Urothelium cell line (cell line): Measurements from ENCODE around the gene GDI2.
"Not testable (repeated sequence)": the region's sequence is repeated elsewhere in the genome, so short reads cannot be mapped to it uniquely, and the experiment has no call there.

Experiments
- DNase-seq: peaks from one replicate; pipeline ENCODE4 v3.0.0; 2011; ENCODE audit warnings: low spot score, mixed read lengths
- FAIRE-seq: peaks from 2 replicates; lab custom pipeline; 2011; peaks lifted over from hg19 to GRCh38; lab: Jason Lieb, UNC

GDI2 gene

GRCh38 chr10:5829267-5829666, 16.0 kb upstream of the GDI2 start:
- FAIRE-seq, result no peak

GRCh38 chr10:5828725-5829124, 15.5 kb upstream of the GDI2 start:
- DNase-seq, result no peak
- FAIRE-seq, result no peak

More at GRCh38 chr10:5829267-5829666, 16.0 kb upstream of the GDI2 start:
- no peak for DNase-seq

DNA sequence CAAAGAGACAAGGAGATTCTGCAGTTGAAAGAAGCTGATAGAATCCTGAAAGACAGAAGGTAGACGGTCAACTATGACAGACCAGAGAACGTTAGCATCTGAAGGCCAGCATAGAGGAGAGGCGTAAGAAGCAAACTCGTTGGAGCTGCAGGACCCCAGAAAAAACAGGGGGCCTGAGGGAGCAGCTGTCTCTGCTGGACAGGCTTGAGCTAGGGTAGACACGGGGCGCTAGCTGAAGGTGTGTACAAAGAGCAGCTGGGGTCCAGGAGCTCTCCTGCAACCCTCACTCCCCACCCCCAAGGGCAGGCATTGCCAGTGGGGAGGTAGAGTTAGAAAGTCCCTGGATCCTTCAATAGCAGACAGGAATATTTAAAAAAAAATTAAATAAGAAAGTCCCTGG, 14.6 kb upstream of the GDI2 start:
- DNase-seq (no peak), FAIRE-seq (no peak)

DNA sequence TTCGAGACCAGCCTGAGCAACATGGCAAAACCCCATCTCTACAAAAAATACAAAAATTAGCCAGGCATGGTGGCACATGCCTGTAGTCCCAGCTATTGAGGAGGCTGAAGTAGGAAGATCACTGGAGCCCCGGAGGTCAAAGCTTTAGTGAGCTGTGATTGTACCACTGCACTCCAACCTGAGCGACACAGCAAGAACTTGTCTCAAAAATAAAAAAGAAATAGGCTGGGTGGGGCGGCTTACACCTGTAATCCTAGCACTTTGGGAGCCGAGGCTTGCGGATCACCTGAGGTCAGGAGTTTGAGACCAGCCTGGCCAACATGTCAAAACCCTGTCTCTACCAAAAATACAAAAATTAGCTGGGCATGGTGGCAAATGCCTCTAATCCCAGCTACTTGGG, 13.3 kb upstream of the GDI2 start:
- DNase-seq, FAIRE-seq: not testable (repeated sequence)

- DNase-seq, result no peak
- FAIRE-seq, result no peak
These were observed 5.7 kb upstream of the GDI2 start for GRCh38 chr10:5818894-5819293.

GRCh38 chr10:5818048-5818331, 4.8 kb upstream of the GDI2 start:
- no peak for FAIRE-seq

DNA sequence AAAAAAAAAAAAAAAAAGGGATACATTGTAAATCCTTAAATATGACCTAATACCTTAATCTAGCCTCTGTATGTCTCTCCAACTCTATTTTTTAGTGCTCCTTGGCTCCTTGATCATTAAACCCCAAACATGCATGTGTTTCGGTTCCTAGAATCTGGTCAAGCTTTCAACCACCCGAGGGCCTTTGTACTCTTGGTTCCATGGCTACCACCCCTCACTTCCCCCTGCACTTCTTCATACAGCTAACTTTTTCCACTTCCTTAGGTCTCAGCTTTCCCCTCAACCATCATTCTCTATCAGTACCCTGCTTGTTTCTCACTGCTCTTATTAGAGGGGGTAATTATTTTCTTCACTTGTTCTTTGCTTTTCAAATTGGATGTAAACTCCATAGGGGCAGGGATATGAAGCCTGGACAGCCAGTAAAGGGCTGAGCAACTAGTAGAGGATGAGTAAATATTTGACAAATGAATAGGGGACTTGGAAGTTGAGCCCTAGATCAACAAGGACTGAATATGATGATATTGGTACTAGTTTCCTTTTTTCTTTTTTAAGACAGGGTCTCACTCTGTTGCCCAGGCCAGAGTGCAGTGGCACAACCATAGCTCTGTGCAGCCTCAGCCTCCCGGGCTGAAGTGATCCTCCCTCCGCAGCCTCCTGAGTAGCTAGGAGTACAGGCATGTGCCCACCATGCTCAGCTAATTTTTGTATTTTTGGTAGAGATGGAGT, 4.3 kb upstream of the GDI2 start:
- DNase-seq (no peak), FAIRE-seq (no peak)

More at GRCh38 chr10:5818048-5818331, 4.8 kb upstream of the GDI2 start:
- DNase-seq, result no peak

GRCh38 chr10:5816170-5816569, 2.9 kb upstream of the GDI2 start:
- no peak for FAIRE-seq
- no peak for DNase-seq

DNA sequence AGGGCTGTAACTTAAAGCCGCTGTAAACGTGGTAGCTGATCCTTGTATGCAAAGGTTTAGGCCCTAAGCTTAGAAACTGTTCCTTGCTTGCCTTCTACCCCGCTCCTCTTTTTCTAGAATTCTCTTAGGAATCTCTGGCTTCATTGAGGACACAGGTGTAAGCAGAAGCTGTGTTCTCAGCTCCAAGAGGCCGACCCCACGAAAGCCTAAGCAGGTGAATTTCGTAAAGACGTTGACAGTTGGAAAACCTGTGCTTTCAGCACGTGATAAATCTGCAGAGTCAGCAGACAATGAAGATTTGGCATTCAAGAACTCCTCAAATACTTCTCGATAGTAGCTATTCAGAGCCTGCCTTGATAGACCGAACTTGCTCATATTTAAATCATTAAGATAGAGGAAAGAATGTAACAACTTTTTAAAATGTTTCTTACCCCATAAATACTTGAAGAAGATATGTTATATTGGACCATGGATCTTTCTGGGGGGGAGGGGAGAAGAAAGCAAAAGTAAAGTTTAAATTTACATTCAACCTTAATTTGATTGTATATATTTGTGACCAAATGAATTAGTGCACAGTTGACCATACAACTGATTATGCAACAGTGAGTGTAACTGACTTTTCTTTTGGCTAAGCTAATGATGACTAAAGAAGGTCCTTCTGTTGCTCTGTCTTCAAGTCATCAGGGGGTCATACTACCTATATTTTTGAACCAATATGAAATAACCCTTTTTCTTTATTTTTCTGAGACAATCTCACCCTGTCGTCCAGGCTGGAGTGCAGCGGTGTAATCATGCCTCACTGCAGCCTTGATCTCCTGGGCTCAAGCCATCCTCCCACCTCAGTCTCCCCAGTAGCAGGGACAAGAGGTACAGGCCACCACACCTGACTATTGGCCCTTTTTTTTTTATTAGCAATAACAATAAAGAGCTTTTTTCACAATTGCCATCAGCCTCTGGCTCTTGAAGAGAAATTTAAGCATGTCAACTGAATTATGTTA, 1.2 kb upstream of the GDI2 start:
- no peak for DNase-seq
- no peak for FAIRE-seq

- FAIRE-seq, result no peak
- DNase-seq, result no peak
These were observed 218 bp downstream of the GDI2 start for GRCh38 chr10:5813091-5813340.

GRCh38 chr10:5812283-5813090, 747 bp downstream of the GDI2 start:
- no peak for FAIRE-seq
- DNase-seq, result peak; percentile 51

DNA sequence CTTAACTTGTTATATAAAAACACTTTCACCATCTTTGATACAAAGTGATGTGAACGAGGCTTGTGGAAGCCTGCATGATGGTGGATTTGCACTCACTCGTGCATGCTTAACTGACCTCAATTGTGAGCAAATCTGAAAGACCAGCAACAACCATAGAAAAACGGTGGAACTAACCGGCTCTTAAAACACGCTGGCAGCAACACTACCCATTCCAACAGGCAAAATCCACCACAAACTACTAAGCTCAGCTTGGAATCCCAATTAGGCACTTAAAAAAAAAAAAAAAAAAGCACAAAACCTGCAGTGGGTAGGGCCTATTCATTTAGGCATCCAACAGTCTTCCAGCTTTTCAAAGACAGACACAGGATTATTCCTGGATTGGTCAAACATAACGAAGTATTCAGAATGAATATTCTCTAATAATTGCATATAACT, 1.8 kb downstream of the GDI2 start:
- no peak for FAIRE-seq
- DNase-seq, result no peak

DNA sequence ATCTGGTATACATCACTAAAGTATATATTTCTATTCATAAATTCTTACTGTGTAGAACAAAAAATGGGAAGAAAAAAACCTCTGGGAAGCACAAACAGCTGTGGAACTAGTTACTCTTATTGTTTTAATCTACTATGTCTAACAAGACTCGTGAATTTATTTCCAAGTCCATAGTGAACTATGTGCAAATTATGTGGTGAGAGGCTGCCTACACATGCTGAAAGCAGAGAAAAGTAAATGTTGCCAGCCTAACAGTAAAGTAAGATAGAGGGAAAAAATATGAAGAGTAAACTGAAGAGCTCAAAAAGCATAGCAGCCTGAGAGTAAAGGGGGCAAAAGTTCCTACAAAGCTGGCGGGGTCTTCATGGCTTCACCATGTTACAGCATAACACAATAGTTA, 3.0 kb downstream of the GDI2 start:
- no peak for FAIRE-seq
- DNase-seq, result no peak

DNA sequence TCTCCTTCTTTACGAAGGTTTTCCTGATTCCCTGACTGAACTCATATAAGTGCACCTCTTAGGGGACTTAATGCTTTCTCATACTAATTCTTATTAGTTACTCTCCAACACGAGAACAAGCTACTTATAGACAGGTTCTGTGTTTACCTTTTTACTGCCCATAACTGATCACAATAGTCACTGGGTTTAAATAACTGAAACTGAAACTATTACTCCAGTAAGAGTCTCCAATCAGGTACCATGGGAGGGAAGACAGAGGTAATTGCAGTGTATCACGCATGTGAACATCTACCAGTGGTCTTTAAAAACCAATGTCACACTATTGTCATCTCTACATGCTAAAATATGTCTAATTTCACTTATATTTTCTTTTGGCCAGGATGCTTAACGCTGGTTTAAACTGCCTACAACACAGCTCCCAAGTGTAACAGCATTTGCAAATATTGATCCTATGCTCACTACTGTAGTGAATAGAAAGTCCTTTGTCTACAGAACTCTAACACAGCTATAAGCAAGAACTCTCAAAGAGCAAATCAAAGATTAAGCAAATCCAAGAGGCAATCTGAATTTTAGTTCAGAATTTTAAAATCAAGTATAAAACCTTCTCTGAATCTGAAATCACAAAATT, 3.6 kb downstream of the GDI2 start:
- FAIRE-seq (no peak), DNase-seq (no peak)

GRCh38 chr10:5808783-5809392, 4.3 kb downstream of the GDI2 start:
- not testable (repeated sequence) for FAIRE-seq, DNase-seq

DNA sequence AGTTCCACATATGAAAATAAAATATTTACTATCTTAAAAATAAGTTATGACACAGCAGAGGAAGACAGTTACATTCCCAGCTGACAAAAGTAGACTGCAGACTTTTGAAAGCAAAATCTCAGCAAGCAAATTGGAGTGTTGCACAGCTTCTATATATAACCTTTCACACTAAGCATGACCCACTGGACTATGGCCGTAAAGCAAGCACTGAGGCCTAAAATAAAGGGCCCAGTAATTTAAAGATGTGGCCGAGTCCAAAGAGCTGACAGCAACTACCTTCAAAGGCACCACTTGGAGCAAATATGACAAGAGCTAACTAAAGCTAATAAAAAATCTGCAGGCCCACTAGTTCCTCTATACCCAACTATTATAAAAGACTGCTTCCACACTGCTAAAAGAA, 6.5 kb downstream of the GDI2 start:
- no peak for FAIRE-seq
- no peak for DNase-seq

DNA sequence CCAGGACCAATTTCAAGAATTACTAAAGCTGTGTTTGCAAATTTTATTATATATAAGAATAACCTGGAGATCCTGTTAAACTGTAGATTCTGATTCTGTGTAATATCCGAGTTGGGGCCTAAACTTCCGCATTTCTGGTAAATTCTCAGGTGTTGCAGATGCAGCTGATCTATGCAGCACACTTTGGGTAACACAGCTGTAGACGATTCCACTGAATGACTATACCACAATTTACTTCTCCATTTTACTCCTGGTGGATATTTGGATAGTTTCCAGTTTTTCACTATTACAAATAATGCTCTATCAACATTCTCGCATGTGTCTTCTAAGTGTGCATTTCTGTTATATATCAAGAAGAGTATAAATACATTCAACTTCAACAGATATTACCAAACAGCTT, 7.5 kb downstream of the GDI2 start:
- no peak for FAIRE-seq
- no peak for DNase-seq

DNA sequence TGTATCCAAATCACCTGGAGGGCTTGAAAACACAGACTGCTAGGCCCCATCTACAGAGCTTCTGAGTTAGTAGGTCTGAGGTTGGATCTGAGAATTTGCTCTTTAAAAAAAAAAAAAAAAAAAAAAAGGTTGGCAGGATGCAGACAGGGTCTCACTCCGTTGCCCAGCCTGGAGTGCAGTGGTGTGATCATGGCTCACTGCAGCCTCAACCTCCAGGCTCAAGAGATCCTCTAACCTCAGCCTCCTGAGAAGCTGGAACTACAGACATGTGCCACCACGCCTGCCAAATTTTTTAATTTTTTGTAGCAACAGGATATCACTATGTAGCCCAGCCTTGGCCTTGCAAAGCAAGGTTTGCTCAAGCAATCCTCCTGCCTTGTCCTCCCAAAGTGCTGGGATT, 8.0 kb downstream of the GDI2 start:
- DNase-seq (no peak), FAIRE-seq (no peak)

DNA sequence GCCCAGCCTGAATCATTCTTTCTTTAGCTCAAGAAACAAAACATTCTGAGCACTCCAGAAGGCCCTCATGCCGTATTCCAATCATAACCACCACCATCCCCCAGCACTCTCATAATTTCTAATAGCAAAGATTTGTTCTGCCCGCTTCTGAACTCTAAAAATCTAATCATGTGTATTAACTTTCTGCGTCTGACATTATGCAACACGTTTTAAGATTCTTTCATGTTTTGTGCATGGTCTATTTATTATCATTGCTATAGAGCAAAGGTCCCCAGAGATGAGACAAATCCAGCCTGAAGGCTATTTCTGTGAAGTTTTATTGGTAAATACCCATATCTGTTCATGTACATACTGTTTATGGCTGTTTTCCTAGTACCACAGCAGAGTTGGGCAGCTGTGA, 8.8 kb downstream of the GDI2 start:
- DNase-seq (no peak), FAIRE-seq (no peak)

DNA sequence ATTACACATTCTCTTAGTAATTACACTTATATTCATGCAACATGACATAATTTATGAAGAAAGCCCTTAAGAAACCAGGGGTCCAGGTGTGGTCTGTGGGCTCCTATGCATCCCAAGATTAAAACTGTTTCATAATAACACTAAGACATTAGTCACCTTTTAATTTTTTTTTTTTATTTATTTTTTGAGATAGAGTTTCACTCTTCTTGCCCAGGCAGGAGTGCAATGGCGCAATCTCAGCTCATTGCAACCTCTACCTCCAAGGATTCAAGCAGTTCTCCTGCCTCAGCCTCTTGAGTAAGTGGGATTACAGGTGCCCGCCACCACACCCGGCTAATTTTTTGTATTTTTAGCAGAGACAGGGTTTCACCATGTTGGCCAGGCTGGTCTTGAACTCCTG, 12.5 kb downstream of the GDI2 start:
- DNase-seq (no peak), FAIRE-seq (no peak)

DNA sequence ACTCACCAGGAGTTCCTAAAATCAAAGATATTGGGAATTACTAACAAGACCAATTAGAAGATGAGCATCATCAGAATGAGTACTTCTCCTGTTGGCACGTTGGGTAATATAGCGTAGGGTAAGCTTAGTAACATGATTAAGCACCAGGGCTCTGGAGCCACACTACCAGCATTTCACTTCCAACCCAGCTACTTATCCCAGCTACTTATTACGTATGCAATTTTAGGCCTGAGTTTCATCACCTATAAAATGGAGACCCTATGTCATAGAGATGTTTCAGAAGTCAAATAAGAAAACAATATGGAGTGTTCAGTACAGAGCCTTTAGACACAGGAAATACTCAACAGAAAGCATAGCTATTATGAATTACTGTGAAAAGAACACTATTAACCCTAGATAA, 19.0 kb downstream of the GDI2 start:
- FAIRE-seq (no peak), DNase-seq (no peak)
